ENCODE results near the gene CIB4.

CIB4 gene

DNA sequence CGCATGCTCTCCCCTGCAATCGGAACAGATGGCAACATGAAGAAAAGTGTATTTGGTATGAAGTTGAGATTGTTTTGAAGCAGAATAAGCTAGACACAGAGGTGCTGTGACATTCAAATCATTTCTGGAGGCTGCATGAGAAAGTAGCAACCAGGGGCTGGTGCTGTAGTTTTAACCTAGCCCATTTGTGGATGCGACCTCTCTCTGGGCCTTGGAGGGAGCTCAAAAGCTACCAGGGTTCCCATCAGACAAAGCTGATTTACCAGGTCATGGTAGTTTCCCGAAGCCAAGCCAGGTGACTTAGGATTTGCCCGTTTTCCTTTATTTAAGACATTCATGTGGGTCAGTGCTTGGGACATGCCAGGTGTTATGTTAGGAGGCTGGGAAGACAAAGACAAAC, 77.5 kb downstream of the CIB4 start:
- DNase-seq = no peak

DNA sequence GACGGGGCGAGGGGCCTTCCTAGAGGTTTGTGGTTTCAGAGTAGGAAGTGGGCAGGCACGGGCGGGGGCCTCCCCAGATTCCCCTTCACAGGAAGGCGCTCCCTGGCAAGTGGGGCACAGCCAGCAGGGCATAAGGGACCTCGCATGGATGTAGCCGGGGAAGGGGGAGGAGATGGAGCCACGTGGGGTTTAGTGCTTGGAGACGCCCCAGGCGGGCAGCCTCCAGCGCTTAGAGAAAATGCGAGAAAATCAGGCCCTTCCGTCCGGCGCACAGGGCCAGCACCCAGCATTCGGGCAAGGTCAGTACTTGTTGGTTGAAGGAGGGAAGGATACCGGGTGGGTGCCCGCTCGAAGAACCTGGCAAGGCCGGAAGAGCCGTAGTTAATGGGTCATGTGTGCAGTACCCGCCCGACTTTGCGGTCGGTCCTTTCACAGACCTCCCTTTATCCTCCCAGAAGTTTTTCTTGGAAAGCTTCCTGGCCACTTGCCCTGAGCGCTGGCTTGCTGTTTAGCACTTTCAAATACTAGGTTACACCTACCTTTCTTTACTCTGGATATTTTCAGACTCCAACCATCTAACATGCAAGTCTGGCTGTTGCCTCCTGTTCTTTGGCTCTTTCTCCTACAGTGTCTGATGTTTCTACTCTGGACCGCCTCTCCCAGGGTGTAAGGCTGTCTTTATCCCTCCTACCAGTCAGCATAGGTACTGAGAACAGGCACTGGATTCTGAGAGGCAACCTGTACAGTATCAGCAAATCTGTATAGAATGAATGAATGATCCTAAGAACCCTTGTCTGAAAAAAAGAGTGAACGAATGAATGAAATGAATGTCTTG, 78.1 kb downstream of the CIB4 start:
- DNase-seq = peak; percentile 85

DNA sequence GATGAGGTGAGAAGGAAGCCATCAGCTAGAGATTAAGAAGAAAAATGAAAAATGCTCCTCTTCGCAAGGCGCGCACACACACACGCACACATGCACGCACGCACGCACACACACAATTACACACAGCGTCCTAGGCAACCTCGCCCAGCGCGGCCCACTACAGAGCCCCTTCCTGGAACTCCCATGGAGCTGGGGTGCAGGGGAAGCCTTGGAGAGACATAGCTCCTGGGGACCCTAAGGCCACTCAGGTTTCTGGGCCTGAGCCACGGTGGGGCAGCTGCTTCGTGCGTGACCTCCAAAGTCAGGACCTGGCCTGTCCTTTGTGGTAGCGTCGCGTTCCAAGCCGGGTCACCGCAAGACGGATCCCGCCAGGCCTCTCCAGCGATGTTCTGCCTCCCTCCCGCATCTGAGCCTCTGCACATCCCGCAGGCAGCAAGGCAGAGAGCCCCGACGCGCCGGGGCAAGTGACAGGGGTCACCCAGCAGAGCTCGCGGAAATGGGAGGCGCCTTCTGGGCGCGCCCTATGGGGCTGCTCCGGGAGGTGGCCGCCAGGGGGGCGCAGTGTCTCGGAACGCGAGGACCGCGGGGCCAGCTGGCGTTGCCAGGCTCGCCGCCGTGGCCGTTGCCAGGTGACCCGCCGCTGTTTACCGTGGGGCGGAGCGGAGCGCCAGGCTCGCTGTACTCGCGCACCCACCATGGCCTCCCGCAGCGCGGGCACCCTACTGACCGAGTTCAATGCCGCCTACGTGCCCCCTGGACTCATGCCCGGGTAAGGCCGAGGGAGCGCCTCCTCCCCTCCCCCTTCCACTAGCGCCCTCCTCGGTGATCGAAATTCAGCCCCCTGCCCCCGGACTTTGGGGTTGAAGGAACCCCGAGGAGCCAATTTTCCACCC, 79.0 kb downstream of the CIB4 start:
- DNase-seq = peak; percentile 94

DNA sequence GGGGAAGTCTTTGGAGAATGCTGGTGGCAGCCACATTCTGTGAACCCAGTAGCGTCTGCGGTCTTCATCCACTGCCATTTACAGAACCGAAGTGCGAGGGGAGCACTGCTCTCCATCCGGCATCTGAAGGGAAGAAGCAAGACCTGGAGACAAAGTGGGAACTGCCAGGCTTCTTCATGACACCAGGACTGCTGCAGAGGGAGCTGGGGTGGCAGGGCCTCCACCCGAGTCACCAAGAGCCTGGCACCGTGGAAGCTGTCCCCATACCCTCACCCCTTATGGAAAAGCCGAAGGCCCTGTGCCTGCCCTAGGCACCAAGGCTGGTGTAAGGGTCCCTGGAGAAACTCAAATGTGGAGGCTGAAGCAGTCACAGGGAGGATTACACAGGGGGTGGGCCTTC, 79.8 kb downstream of the CIB4 start:
- DNase-seq = no peak

DNA sequence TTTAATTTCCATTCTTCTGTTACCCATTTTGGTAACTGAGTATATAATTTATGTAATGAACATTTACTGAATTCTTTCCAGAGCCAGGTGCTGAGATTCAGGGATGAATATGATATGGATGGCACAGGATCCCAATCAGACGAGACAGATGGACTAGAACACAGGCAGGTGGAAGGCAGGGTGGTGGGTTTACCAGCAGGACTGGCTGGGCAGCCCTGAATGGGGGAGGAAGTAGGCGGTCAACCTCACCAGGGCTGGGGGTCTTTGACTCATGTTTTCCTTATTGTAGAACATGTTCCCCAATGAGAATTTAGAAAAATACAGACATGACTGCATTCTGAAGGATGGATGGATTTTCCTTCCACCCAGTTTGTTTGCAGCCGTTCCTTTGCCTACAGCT, 80.3 kb downstream of the CIB4 start:
- no peak for DNase-seq

DNA sequence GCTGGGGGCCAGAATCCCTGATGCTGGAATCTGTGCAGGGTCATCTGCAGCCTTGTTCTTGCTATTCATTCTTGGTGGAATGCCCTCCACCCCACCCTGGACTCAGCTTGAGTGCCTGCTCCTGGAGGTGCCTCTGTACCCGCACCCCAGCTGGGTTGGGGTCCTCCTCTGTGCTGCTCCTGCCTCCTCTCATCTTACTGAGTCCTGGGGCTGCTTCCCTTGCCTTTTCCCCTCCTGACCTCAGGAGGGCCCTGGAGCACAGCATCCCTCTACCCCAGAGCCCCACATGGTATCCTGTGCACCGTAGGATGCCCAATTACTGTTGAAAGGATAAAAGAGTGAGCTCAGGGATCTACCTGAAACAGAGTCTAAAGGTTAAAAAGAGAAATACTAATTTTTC, 81.6 kb downstream of the CIB4 start:
- peak; percentile 19 for DNase-seq

DNA sequence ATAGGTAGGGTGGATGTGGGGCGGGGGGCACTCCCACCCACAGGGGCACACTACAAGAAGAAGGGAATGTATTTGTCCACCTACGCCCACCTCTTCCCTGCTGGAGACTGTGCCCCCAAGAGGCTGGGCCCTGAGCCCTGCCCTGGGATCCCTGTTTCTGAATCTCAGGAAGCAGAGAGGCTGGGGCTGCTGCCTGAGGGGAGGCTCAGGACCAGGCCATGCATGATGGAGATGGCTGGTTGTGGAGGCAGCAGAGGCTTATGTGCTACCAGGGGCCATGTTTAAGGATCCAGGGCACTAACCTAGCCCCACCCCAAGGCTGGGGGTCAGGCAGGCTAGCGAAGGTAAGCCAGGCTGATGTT, 82.1 kb downstream of the CIB4 start:
- DNase-seq = no peak

DNA sequence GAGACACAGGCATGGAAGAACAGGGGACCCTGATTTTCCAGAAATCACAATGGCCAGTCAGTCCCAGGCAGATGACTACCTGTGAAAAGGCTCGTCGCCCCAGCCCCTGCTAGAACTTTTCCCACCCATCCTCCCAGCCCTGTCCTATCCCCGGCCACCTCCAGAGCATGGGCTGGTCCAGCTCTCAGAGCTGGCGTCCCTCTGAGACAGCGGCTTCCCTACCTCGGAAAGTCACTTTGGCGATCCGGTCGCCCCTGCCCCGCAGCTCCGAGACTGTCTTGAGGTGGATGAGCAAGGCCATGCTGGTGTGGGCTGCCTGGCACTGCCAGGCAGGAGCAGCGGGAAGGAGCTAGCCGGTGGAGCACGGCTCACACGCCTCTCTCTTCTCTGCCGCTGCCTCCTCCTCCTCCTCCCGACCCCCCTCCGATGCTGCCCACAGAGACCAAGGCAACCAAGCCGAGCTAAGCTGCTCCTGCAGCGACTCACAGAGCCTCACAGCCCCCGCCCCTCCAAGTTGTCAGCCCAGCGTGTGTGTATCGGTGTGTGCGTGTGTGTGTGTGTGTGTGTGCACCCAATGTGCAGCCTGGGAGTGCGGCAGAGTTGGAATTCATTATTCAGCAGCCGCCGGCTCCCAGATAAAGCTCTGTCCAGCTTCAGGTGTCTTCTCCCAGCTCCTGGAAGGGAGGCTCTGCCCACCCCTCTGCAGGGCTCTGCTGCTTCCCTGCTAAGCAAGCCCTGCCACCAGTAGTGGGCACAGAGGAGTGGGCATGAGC, 82.7 kb downstream of the CIB4 start:
- no peak for DNase-seq

DNA sequence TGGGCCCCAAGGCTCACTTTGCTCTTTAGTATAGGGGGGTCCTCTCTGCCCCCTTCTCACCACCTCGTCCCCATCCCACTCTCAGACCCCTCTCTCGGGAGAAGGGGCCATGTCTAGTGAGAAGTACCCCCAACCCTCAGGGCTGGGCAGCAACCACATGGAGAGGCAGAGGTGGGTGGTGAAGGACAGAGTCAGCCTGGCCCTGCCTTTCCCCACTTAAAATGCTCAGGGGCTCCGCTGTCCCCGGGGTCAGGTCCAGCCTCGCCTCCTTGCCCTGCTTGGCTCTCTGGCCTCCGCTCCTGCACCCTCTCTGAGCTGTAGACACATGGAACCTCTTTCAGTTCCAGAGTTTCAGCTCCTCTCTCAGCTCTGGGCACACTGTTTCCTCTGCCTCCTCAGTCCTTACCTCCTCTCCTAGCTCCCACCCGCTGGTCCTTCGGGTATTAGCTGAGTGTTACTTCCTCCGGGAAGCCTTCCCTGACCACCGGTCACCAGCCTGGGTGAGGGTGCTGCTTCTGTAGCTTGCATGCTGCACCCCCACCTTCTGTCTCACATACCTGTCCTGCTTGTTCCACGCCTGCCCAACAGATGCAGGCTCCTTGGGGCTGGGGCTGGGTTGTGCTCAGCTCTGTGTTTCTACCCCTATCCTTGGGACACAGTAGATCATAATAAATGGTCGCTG, 83.8 kb downstream of the CIB4 start:
- no peak for DNase-seq

DNA sequence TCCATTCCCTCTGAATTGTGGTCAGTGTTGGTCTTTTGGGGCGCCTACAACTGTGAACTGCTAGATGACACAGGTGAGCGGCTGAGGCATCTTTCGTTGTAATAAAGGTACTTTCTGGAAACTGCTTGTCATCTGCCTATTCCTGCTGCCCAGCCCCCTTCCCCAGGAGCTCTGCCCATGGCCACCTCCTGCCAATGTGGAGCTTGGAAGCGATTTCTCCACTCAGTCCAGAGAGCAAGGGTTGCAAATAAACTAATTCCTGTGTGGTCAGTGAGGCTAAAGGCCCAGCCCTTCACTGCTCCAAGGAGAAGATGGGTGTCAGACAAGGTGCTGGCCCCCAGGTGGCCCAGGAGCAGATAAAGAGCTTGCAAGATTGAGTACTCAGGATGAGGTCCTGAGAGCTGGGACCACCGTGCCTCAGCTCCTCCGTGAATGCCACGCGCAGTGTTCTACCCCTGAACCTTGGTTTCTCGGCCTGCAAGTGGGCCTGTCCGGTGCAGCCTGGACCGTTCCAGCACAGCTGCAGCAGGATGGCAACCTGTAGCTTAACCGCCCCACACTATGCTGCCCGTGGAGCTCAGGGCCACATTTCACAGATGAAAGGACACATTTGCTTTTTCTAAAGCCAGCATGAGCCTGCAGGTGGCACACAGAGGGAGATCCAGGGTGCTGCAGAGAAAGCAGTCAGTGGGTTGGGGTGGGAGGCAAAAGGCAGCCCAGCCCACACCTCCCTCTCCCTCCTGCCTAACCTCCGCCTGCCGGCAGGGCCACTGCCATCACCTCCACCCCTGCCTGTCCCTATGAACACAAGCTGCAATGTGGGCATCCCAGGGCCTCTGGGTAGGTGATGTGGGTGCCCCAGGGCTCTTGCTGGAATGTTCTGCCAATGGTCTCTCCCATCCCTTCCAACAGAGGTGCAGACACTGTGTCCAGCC, 84.6 kb downstream of the CIB4 start:
- DNase-seq = peak; percentile 40

DNA sequence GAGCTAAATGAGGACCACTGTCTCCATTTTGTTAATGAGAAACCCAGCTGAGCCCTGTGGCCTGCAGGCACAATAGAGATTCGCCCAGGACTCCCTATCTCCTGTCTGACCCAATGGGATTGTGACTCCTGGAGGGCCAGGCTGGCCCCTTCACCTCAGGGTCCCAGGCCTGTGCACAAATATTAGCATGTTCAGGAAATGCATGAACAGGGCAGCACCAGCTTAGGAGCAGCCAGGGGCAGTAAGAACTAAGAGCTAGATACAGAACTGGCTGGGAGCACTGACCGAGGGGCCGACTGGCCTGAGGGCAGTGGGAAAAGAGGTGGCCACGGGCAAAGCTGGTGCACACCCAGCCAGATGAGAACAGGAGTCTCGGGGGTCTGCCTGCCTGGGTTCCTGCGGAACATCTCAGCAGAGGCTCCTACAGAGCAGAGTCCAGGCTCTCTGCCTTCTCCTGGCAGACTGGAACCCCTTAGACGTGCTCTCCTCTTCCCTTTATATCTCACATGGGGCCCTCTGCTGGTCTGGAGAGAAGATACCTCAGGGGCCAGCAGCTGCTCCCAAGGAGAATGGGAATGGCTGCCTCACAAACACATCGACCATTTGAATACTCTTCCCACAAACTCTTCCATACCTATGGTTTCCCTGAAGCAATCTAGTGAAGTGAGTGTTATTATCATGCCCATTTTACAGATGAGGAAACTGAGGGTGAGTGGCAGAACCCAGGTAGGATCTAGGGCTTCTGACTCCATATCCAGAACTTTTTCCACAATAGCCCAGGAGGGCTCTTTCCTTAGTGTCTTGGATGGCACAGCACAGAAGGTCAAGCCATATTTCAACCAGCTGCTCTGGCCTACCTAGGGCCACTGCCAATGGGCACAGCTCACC, 85.7 kb downstream of the CIB4 start:
- peak; percentile 21 for DNase-seq

DNA sequence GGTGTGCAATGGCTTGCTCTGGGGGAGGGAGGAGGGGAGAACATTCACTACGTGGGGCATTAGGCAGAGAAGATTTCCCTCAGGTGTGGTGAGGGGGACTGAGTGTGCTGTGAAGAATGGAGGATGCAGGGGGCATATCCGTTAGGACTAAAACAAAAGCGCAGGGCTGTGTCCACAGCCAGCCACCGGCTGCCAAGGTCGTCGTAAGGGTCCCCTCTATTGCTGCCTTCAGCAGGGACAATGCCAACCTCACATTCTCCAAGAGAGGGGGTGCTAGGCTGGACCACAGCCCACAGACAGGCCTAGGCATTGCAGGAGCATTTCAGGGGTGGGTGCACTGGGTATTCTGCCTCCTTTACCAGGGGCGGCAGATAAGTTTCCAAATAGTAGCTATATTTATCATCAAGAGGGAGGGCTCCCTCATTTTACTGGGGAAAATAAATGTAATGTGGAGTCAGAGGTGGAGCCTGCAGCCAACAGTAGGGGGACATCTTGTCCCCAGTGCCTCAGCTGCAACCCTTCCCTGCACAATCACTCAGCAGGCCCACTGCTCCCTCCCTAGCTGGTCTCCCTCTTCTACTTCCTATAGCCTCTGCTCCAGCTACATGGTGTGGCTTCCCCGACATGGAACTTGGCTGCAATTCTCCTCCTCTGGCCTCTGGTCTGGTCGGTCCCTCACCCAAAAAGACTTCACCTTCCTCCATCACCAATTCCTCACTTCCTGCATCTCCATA, 88.4 kb downstream of the CIB4 start:
- DNase-seq = no peak

DNA sequence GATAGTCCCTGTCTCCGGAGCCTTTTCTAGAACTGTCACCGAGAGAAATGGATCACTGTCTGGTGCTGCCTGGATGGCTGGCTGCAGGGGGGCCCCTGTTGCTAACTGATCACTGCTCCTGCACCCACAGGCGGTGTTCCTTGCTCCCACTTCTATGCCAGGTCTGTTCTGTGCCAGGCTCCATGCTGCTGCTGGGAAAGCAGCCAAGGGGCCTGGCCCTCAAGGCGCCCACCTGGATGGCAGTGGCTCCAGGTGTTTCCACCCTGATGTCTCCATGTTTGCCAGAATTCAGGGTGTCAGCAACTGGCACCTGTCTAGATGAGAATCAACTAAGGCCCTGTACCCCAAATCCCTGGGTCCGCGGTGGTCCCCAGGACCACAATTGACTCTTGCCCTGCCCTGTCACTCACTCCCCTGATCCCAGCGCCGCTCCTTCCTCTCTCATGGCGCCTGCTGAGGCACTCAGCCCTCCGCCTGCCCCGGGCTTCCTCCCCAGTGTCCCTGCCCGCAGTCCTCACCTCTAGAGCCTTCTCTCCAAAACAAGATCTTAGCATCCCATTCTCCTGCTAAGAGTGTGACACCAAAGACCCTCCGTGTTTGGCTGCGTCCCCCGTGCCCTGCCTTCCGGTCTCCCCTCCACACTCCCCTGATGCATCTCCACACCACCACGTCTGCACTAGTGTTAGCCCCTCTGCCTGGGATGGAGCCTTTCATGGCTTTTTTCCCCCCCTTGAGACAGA, 90.7 kb downstream of the CIB4 start:
- DNase-seq = peak; percentile 91

DNA sequence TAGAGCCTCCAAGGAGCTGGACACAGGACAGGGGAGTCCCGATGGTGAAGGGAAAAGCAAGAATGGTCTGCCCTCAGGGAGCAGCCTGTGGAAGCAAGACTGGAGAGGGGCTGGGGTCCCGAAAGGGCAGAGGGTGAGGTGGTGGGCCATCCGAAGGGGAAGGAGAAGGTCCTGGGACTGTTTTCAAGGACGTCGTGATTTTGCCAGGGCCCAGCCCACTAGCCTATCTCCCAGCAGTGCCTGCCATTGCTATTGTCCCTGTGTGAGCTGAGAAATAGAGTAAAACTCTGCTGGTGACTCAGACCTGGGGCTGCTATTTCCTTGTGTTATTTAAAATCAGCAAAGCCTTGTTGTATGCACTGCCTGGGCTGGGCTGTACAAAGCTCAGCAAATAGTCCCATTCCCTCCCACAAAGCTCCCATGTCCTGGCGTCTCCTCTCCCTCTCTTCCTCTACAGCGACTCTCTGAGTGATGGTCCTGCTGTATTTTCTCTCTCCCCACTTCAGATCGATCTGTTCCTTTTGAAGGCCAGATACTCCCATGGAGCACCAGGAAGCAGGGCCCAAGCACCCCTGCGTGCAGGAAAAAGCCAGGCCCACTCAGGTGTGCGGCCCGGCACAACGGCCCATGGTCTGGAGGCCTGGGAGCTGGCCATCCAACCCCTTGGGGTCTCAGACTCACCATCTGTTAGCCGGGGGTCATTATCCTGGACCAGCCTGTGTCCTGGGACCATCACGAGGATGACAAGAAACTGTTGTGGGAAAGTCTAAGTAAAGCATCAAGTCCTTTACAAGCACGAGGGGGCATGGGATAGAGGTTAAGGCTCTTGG, 98.3 kb downstream of the CIB4 start:
- no peak for DNase-seq

DNA sequence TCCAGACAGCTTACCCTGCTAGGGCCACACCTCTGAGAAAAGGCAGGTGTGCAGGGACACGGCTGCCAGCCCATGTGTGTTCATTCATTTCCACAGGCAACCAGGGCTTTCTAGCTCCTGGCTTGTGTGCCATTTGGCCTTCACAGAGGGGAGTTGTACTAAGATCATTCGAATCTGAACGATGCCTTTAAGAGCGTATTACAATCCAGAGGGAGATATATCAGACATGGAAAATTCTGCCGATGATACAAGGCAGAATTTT, 99.0 kb downstream of the CIB4 start:
- peak; percentile 57 for DNase-seq

DNA sequence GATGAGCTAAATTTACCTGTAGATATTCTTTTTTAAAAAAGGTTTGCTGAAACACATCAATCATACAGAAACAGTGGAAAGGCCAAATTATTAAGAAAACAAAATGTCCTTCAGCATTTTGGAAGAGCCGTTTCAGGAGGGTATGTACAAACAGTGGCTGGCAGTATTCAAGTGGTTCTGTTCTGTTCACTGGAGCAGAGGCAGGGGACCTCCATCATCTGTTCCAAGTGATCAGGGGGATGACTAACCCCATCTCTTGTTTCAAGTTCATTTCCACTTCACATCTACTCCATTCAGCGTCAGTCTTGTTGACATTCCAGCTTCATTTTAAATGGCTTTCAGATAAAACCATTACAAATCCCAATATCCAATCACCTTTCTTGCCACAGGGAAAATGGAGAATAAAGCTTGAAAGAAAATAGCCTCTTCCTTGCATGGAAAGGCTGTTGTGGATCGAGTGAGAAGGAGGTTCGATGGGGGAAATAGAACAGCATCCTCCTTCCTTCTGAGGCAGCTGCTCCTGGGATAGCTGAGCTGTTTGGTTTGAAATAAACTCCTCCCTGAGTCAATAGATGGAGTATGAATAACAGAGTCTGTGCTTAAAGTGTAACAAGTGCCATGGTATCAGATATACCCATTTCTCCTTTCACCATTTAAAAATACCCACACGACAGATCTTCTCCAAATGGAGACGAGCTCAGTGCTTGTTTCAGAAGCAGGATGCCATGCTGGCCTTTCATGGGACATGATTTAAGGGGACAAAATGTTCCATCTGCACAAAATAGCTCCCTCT, 99.6 kb downstream of the CIB4 start:
- DNase-seq = peak; percentile 51

DNA sequence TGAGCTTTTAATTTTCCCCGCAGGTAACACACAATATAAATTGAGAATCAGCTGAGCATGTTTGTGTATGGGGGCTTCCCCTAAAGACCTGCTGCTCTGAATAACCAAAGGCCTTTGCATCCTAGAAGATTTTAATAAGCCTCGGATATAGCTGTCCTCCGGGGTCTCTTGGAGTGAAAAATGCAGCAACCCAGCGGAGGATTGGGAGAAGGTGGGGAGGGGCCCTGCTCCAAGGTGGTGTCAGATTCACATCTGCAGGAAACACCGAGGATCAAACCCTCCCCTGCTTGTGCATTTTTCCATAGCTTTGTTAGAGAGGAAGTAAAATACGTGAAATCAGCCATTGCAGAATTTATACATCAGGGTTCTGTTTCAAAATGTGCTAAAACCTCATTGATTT, 100.2 kb downstream of the CIB4 start:
- no peak for DNase-seq

DNA sequence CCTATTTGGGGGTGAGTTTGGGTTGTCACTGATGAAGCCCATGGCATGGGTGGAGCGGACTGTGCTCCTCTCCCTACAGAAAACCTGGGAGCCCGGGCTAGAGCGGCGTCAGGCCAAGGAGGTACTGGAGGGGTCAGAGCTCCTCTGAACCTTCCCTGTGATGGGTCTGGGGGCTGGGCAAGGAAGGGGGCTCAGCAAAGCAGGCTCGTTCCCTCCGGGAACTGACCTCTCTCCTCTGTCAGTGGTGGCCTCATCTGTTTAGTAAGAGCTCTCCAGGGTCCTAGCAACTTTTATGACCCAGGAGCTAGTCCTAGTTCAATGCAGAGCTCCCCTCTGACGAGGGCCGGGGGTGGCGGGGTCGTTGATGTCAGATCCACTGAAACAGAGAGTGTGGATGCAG, 100.9 kb downstream of the CIB4 start:
- DNase-seq = no peak

Measured in COR-L47 (cell line).